ENCODE data around the gene FSD1L. TPM values are rescaled to one million over a fixed set of nuclear protein-coding genes. Genes with fewer than 3 reads are reported as not detected.
A peak's percentile ranks its signal among the peaks of the same experiment; 100 is the strongest.

Gene FSD1L
- total and polyA plus RNA-seq, 12 donors = 1.1 to 16.3 (median 7.6) TPM

GRCh38 chr9:105414947-105415661 is 32.7 kb upstream of the FSD1L start:
- H3K9me3 ChIP-seq = peaks cover 0 to 26% (median 10%) of the 10 kb centered on the region in 11 donors
- no peaks in the 10 kb centered on the region for H3K36me3 ChIP-seq
- intact Hi-C loops (cut with DNase I) = loop anchor here (1.0 to 10.0 kb wide), 16 partner anchors 170 to 610 kb away; partner anchors contain the start of genes ABCA1 (in 2 of the 10) and SLC44A1 (in 1 of the 10)
- H3K4me3 ChIP-seq = no peak overlapping the region
- TF ChIP-seq CTCF (IDR thresholded peaks at IDR 0.05) = peak; percentile 70 to 92 (median 88)
- ATAC-seq (peak; percentile 59 to 80 (median 71)), DNase-seq (peak in 1 of 2 donors; percentile 45)
- H3K27me3 ChIP-seq = no peaks in the 10 kb centered on the region
- peaks cover 0 to 11% (median 0%) of the 10 kb centered on the region in 9 donors for H3K4me1 ChIP-seq
- WGBS, 2 donors = 5 to 6% methylated on average over 6 of the region's 6 CpGs
- H3K27ac ChIP-seq = no peak overlapping the region

DNA sequence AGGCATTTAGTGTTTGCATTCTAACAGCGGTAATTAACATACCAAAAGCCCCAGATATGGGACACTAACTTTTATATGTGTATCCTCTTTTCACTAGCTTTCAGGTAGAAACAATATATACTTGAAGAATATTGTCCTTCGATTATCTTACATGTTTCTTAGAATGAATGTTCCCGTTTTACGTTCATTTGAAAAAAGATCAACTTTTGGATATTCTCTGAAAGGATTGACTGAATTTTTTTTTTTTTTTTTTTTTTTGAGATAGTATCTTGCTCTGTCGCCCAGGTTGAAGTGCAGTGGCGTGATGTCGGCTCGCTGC is 32.2 kb upstream of the FSD1L start:
- intact Hi-C loops (cut with DNase I) = loop anchor here (1.0 to 10.0 kb wide), 14 partner anchors 171 to 611 kb away; partner anchors contain the start of genes ABCA1 (in 2 of the 10) and SLC44A1 (in 1 of the 10)
- H3K9me3 ChIP-seq = peaks cover 0 to 21% (median 10%) of the 10 kb centered on the region in 11 donors
- TF ChIP-seq CTCF (IDR thresholded peaks at IDR 0.05) = peak in 1 of 9 donors; percentile 4
- no peak overlapping the region for H3K4me3 ChIP-seq
- H3K36me3 ChIP-seq = no peaks in the 10 kb centered on the region
- peaks cover 0 to 11% (median 0%) of the 10 kb centered on the region in 9 donors for H3K4me1 ChIP-seq
- no peaks in the 10 kb centered on the region for H3K27me3 ChIP-seq
- H3K27ac ChIP-seq = no peak overlapping the region
- ATAC-seq (no peak), DNase-seq (no peak)
- WGBS, 2 donors = 78 to 85% methylated on average over 8 of the region's 8 CpGs

DNA sequence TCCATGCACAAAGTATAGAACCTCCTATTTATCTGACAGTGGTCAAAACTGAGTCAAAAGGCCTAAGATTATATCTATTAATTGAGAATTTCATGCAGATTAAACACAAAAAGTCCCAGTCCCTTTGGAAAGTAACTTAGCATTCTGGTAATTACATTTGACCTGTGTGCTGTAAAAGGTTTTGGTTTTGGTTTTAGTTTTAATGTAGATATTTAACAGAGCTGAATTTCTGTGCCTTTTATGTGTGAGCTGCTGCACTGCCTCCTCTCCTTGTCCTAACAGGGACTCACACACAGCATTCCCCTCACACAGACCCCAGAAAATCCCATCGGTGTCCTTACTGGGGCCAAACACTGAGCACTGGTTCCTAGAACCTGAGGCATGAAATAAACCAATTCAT is 31.0 kb upstream of the FSD1L start:
- Histone ChIP-seq H3K27me3 (no peaks in the 10 kb centered on the region), H3K4me1 (peaks cover 0 to 11% (median 0%) of the 10 kb centered on the region in 9 donors), H3K36me3 (no peaks in the 10 kb centered on the region), H3K27ac (no peak overlapping the region), H3K9me3 (peaks cover 0 to 9% (median under 1%) of the 10 kb centered on the region in 11 donors), H3K4me3 (no peak overlapping the region)
- TF ChIP-seq CTCF (IDR thresholded peaks at IDR 0.05) = no peak
- 88 to 96% methylated on average over 1 of the region's 1 CpG for WGBS, 2 donors
- ATAC-seq = no peak
- intact Hi-C loops (cut with DNase I) = loop anchor here in 9 of 10 donors (5.0 to 10.0 kb wide), 10 partner anchors 172 to 612 kb away; partner anchors contain the start of genes ABCA1 (in 2 of the 9) and SLC44A1 (in 1 of the 9)
- DNase-seq = no peak

DNA sequence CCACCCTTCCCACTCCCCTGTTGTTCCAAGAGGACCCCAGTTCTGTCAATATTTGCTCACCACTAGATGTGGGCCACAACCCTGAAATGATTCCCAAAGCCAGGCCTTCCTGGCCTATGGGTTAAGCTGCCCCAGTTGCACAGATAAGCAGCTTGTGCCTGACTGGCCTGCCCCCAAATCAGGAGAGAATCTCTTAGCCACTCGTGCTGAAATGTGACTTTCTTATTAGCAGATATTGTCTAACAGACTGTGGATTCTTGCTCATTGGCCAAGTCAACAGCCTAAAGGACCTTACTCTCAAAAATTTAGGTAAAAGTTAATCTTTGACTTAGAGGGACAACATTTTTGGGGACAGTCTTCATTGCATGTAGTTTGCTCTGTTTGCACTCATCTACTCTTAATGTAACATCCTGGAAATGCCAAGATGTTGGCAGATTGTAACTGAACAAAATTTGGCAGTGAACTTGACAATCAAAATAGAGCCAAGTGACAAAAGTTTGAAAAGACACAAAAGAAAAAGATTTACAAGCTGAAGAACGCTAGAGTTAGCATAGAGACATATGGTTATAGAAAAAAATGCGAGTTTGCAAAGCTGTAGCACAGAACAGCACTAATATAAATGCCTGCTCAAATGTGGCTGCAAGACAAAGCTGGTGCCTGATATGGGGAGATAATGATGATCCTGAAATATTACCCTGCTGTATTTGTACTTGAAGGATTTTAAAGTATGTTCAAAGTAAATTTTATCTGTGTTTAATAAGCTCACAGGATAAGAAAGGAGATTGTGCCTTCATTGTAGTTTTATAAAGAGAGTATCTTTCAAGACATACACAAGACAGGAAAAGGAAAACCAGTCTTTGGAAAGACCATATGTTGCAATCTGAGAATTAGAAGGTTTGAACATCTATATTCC is 29.0 kb upstream of the FSD1L start:
- Histone ChIP-seq H3K9me3 (no peaks in the 10 kb centered on the region), H3K36me3 (no peaks in the 10 kb centered on the region), H3K27ac (no peak overlapping the region), H3K4me1 (peaks cover 0 to 9% (median 0%) of the 10 kb centered on the region in 9 donors), H3K27me3 (no peaks in the 10 kb centered on the region), H3K4me3 (no peak overlapping the region)
- ATAC-seq (no peak), DNase-seq (no peak)
- TF ChIP-seq CTCF (IDR thresholded peaks at IDR 0.05) = no peak
- intact Hi-C loops (cut with DNase I) = loop anchor here in 9 of 10 donors (2.0 to 10.0 kb wide), 11 partner anchors 174 to 614 kb away; partner anchors contain the start of genes ABCA1 (in 2 of the 9) and SLC44A1 (in 1 of the 9)
- WGBS, 2 donors = 70 to 72% methylated on average over 3 of the region's 3 CpGs

Data from heart right ventricle (tissue), 16 donors.